ENCODE measurements around the gene AMN.
A peak's percentile ranks its signal among the peaks of the same experiment; 100 is the strongest.

The AMN gene

DNA sequence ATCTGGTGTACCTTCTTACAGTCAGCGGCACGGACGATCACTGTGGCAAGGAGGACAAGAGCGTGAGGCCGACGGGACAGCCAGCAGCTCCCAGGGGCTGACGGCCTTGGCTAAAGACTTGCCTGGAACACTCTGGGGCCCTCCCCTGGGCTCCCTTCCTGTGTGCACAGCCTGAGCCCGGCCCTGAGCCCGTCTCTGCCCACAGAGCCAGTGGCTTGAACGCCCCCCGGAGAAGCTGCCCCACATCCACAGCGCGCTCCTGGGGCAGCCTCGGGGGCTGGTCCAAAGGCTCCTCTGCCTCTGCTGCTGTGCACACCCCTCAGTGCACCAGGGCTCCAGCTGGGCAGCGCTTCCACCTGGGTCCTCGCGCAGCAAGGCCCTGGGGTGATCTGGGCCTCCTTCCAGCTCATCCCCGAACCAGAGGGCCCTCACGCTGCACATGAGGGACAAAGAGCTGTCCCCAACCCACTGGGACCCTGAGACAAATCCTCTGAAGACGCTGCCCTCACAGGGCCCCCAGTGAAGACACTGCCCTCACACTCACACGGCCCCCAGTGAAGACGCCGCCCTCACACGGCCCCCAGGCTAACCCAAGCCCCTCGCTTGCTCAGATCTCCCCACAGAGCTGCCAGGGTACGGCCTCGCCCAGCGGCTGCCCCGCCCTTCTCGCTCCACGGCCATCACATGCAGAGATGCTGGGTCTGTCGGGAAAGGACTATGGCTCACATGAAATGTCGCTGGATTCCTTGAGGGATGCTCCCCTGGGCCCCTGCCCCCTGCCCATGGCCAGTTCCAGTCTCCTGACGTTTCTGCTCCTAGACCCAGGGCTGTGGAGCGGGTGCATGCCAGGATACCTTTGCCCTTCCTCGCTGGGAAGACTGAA, 22.2 kb downstream of the AMN start:
- DNase-seq = no peak

DNA sequence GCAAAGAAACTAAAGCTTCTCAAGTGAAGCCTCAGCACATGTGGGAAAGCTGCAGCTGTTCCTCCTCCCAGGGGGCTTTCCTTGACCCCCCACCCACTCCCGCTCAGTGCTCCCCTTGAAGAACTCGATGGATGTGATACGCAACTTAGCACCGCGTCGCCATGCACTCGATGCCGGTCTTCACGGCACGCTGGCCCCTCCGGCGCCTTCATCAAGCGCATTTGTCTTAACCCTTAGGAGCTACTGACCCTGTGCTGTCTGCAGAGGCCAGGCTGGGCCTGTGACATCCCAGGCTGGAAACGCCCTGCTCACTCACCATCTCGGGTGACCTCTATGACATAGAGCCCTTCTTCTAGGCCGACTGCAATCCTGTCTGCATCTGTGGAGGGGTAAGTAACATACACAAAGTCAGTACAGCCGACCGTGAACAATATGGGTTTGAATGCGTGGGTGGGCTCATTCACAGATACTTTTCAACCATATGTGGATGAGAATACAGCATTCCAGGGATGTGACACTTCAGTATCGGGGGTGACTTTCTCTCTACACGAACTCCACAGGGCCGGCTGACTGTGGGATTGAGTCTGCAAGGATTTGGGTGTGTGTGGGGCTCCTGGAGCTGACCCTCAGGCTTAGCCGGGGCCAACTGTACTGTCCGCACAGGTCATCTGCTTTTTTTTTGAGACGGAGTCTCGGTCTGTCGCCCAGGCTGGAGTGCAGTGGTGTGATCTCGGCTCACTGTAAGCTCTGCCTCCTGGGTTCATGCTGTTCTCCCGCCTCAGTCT, 23.1 kb downstream of the AMN start:
- peak; percentile 53 for DNase-seq

DNA sequence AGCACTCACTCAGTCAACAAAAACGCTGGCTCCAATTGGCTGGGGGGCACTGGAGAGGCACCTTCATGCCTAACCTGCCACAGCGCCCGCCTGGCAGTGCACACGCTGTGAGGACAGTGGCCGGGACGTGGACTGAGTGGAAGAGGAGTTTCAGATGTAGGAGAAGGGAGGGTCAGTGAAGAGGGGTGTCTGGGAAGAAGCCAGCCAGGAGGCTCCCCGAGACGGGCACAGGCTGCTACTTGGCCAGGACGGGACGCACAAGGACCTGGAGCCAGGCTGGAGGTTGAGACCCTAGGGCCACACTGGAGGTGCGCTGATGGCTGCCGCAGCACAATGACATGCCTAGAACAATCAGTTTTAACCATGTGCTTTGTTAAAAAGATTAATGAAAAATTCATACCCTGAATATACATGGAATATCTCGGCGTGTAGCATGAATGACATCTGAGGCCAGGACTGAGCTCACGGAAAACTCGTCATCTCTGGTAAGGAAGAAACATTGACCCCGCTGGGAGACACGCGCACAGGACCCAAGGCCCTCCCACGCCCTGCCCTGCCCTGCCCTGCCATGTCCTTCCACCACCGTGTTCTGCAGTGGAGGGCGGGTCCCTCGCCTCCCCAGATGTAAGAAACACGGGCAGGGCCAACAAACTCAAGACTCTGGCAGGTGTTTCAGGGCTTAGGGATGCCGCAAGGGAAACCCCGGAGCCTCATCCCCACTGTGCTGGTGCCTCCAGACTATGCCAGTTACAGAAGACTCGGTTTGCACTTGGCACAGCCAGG, 25.0 kb downstream of the AMN start:
- DNase-seq = no peak

DNA sequence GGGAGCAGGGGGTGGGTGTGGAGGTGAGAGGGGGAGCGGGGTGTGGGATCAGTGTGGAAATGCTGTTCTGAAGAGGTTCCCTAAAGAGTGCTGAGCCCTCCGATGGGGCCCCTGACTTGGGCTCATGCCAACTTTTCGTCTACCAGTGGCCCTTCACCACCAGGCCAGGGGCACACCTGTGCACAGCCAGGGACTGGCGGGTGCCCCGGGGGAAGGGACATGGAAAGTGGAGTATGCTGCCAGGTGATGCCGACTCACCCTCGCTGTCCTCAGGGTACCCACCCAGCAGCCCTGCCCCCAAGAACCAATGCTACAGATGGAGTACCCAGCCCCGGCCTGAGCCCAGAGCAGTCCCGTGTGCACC, 26.2 kb downstream of the AMN start:
- no peak for DNase-seq

DNA sequence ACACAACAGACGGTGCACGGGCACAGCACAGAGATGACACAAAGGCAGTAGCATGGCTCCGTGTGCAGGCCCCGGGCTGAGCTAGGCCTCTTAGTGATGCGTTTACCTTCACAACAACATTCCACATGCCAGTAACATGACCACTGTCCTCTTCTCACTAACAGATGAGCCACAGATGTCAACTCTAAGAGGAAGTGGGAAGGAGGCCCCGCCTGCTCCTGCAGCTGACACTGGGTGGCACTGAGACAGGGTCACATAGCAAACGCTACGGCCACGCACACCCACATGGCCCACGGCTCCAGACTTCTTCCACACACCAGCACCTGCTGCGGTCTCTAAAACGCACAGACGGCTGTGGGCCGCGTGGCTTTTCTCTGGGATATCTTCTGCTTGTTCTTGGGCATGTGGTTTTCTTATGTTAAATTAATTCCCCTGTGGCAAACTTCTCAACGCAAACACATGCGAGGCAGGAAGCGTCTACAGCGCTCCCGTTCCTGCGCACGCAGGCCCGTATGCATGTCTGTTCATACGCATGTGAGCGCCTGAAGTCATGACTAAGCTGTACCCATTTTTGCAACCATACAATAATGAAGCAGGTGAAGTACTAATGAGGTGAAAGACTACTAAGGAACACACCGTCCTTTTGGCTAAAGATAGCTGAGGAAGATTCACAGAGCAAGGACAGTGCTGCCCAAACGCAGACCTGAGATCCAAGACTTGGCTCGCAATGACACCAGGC, 26.8 kb downstream of the AMN start:
- DNase-seq = peak; percentile 67

DNA sequence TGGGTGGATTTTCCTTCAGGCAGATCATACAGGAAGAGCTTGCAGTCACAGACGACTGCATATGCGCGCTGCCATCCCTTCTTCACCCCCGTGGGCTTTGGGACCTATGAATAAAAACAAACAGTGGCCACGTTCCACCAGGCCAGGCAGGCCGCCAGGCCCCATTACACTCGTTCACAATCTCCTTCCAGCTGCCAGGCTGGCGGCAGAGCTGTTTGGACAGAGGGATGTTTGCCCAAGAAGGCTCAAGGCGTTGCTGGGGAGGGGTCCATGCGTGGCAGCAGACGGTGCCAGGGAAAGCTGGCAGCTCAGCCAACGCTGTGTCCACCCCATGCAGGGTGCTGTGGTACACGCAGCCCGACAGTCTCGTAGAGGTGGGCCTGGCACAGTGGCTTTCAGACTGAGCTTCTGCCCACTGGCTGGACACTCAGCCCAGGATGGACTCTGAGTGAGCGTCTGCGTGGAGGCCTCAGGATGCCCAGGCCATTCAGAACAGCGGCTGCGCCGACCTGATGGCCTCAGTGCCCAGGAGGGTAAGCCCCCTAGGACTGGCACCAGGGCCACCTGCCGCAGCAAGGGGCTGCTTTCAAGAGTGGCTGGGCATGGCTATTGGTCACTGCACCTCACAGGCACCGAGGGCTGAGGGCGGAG, 27.5 kb downstream of the AMN start:
- DNase-seq = peak; percentile 27

DNA sequence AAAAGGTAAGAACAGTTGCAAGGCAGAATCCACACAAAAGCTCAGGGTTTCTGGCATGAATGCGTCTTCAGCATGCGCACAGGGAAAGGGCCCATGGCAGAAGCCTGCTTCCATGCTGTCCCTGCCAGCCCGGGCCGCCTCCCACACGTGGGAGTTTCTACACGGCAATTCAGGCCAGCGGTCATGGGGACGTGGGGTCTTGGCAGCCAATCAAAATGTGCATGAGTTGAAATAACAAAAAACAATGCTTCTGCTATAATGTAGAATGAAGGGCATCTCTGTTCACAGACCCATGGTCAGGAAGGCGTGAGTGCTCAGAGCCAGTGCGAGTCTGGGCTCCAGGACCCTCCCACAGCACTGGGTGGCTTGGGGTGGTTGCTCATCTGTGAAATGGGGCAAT, 28.6 kb downstream of the AMN start:
- DNase-seq = no peak

DNA sequence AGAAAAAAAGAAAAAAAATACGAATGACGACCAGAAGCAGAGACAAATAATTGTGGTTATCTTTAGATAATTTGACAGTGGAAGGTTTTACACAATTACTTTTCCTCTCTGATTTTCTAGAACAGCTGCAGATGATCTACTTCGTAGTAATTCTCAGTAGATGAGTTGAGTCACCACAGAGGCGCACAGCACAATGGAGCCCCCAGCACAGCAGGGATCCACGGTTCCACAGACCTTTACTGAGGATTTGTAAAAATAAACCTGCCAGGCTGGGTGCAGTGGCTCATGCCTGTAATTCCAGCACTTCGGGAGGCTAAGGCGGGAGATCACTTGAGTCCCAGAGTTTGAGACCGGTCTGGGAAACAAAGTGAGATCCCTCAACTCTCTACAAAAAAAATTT, 29.3 kb downstream of the AMN start:
- DNase-seq = peak; percentile 92

DNA sequence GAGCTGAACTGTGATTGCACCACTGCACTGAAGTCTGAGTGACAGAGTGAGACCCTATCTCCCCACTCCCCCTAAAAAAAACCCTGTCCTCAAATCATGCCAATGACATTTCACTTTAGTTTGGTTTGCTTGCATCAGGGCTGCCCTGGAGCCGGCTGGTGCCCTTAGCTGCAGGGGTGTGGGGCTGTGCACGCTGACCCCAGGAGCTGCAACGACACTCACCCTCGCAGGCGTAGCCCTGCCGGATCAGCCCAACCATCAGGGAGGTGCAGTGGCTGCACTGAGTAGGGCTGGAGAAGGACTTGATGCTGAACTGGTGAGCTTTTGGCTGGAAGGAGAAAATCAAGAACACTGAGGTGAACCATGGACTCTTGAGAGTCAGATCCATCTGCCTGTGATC, 29.8 kb downstream of the AMN start:
- no peak for DNase-seq

DNA sequence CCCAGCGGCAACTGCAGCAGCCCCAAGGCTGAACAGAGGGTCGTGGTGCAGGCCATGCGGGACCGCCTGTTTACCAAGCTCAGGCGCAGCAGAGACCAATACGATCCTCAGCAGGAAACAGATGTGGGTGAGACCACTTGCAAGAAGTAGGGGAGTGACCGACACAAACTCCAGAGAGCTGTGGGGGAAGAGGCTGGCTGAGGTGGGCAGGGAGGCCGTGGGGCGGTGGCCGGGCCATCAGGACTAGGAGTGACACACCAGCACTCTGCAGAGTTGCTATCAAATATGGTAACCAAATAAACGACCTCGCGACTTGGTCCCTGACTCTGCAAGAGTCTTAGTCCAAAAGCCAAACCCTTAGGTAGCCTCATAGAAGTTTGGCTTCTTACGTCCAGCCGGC, 30.6 kb downstream of the AMN start:
- DNase-seq = no peak

DNA sequence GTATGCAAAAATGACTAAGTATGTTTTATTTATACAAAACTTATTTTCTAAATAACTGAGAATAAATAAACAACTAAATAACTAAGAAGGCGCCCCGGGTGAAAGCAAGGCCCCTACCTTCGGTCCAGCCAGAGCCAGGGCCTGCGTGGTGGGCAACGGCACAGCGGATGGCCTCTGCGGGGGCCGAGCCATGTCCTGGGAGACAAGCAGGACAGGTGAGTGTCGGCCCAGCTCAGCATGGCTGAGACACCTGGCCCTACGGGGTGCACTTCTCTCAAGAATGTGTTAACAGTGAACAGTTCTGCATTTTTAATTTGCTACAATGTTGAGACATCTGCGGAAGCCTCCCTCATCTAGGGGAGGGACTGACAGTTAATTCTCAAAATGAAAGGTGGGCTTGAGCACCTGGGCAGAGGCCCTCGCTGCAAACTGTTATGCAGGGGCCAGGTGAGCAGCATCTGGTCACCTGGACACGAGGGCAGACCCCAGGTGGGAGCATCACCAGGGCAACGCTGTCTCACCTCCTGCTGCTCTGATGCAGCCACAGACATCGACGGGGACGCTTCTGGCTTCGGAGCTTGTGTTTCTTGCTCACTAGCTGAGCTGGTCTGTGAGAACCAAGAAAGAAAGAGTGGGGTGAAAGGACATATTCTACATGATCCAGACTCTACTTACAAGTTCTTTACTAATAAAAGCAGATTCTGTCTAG, 31.8 kb downstream of the AMN start:
- no peak for DNase-seq

DNA sequence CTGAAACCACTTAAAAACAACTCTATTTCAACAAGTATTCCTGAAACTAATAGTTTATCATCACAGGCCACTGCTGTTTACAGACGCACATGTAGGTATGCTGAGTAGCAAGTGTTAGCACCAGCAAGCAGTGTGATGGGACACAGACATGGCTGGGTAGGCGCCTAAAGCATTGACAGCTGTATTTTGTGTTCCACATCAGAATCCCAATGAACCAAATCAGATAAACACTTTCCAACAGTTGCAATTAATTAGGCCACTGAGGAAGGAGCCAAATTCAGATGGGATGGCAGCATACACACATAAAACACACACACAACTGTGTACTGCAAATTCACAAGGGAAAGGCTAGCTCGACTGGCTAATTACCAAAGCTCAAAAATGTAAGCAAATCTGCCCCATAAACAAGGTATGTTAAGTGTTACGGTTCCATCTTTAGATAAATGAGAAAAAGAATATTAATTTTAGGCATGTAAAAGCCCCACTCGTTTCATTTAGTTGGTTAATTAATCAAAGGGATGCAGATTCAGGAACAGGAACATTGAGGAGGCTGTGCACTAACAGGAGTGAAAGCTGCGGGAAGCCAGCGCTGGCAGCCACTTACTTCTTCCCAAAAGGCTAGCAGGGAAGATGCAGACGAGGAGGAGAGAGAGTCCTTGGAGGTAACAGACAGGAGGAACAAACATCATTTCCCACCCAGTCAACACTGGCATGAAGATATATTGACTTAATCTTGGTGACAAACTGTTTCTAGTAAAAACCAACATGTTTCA, 33.4 kb downstream of the AMN start:
- no peak for DNase-seq

DNA sequence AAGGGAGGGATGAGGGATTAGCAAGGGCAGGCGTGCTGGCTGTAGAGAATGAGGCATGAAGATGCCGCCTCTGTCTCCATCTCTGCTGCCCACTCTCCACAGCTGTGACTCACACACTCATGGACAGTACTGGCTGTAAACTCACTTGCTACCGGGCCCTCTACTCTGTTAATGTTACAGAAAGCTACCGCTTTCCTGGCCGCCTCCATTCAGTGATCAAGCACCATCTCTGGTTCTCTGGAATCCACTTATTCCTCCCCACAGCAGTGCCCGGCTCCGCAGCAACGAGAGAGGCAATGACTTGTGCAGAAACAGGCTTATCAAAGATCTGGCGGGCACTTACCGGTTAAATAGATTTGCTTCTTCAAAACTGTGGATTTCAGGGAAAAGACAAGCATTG, 34.8 kb downstream of the AMN start:
- DNase-seq = no peak

DNA sequence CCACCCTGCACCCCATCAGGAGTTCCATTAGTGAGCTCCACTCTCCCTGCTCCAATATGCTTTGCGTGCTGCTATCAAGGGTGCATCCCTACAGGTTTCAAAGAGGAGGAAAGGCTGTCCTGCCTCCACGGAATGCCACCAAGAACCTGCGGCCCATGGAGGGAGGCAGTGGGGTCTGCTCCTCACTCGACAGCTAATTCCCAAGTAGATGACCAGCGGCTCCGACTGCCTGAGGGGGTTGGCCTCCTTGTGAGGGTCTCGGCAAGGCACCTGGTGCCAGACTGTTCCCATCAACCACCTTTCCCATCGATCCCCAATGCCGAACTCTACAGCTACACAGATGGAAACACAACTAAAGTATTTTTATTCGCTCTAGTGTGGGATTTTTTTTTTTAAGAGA, 36.0 kb downstream of the AMN start:
- DNase-seq = no peak

DNA sequence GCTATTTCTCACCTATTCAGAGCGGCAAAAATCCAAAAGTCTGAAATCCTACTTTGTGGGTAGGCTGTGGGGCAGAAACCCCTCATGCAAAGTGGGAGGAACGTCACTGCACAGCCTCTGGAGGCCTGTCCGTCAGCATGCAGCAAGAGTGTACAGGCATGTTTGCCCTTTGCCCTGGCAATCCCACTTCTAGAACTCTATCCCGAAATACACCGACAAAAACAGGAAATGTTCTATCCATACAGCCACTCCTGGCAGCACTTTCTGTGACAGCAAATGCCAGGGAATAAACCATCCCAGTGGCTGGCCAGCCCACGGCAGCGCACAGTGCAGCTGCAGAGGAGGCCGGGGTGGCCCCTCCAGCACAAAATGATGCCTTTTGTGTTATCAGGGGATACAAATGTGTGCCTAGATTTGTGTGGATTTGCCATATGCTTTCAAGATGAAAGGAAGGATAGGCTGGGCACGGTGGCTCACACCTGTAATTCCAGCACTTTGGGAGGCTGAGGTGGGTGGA, 39.7 kb downstream of the AMN start:
- DNase-seq = no peak

DNA sequence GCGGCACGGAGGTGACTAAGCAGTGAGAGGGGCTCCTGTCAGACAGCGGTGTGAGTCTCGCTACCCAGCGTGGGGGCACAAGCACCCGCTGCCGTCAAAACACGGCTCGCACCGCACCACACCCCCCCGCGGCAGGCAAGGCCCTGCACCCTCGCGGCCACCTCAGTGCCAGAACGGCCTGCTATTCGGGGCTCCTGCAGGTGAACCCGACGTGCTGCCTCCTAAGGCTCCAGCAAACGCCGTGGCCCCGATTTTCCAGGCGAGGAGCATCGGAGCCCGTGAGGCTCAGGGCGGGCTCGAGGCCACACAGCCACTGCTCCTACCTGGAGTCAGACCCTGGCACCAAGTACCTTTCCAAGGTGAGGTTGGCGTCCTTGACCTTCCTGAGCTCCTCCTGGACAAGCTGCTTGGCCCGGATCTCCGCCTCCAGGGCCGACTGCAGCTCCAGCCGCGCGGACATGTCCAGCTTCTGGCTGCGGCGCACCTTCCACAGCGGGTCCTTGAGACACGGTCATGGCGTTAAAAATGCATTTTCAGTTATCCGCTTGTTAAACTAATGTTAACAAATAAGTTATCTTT, 41.8 kb downstream of the AMN start:
- DNase-seq = no peak

DNA sequence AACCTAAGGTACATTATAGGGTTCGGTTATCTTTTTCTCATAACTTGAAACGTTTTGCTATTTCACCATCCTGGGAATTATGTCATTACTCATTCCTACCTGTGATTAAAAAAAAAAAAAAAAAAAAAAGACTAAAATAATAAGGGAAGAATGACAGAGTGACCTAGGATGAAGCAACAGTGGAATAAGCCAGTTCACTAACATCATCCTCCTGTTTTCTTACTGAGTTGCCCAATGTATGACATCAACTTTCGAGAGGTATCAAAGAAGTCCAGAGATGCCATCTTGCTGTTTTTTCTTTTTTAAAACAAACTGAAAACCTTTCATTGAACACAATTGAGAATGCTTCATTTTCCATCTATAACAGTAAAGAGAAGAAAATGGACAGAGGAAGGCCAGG, 42.8 kb downstream of the AMN start:
- no peak for DNase-seq

DNA sequence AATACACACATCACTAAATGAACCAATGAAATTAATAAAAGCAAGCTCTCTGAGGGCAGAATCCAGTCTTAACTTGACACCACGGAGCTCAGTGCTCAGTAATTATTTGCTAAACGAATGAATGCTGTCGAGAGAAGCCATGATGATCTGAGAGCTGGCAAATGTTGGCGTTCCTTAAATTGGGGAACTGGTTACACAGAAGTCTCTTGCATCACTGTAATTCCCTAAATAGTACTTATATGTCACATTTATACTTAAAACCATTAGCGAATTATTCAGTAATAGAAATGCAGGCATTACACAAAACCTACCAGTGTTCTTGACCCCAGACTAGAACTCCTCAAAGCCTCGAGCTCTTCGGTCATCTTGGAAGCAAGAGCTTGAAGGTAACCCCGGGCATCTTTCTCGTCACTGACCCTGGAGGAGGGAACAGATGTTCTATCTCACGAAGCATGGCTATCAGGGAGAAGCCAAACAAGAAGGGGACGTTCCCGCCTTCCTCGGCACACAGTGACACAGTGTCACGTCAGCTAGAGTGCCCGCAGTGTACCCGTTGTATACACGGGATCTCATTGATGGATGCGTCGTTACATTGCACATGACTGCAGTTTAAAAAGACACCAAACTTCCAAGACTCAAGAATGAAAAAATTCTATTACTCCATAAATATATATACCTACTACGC, 43.6 kb downstream of the AMN start:
- DNase-seq = no peak

Measured in fibroblast of skin of scalp (primary cell).